ENCODE measurements around the gene SLC26A6. TPM values are rescaled to one million over a fixed set of nuclear protein-coding genes. Genes with fewer than 3 reads are reported as not detected.

Gene SLC26A6
- polyA plus RNA-seq, 1 donor, result 31.8 TPM

DNA sequence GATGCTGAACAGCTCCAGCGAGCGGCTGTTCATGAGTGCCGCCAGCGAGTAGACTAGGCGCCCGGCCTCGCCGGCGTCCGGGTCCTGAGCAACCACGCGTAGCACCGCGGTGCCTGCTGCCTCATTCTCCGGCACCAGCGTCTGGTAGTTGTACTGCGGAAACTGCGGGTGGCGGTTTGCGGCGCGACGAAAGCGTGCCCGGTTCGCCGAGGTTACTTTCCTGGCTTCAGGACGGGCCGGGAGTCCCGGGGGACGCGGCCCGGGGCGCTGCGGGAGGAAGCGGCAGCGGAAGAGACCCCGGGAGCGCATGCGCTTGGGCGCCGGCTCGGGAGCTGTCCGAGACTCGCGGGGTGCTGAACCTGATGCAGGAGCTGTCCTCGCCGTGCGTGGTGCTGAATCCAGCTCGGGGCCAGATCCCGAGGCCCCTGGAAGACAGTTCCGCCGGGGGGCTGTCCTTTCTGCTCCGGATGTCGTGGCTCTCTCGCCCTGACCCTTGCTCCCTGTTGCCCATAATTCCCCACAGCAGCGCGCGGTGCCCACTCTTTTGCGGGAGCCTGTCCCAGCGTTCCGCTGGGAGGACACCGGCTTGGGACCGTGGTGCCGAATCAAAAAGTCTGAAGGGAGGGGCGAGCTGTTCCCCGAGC is 26.4 kb upstream of the SLC26A6 start:
- DNase-seq, result peak; percentile 59

DNA sequence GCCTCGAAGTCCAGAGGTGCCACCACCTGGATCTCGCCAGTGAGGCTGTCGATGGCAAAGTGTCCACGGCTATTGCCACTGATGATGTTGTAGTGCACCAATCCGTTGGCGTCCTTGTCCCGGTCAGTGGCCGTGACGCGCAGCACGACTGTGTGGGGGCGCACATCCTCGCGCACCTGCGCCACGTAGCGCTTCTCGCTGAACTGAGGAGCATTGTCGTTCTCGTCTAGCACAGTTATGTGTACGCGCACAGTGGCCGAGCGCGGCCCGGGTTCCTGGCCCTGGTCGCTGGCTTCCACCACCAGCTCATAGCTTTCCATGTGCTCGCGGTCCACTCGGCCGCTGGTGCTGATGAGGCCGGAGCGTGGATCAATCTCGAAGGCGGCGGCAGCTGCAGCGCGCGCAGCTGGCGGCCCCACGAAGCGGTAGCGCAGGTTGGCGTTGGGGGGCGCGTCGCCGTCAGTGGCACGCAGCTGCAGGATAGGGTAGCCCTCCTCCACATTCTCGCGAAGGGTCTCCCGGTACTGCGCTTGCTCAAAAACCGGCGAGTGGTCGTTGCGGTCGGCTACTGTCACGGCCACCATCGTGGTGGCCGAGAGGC is 25.6 kb upstream of the SLC26A6 start:
- DNase-seq, result no peak

DNA sequence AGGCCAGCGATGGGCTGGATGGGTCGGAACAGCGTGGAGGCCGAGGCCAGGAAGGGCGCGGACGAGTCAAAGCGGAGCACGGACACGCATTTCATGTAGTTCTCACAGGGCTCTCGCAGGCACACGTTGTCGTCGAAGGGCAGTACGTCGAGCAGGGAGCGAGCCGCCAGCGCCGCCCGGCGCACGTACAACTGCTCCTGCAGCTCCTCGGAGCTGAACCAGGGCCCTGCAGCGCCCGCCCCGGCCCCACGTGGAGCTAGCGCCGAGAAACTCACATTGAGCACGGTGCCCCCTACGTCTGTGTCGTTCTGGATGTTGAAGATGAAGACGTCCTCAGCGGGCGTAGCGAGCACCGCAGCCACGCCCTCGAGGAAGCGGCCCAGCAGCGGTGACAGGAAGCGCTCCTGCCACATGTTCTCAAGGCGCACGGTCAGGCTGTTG is 21.6 kb upstream of the SLC26A6 start:
- no peak for DNase-seq

DNA sequence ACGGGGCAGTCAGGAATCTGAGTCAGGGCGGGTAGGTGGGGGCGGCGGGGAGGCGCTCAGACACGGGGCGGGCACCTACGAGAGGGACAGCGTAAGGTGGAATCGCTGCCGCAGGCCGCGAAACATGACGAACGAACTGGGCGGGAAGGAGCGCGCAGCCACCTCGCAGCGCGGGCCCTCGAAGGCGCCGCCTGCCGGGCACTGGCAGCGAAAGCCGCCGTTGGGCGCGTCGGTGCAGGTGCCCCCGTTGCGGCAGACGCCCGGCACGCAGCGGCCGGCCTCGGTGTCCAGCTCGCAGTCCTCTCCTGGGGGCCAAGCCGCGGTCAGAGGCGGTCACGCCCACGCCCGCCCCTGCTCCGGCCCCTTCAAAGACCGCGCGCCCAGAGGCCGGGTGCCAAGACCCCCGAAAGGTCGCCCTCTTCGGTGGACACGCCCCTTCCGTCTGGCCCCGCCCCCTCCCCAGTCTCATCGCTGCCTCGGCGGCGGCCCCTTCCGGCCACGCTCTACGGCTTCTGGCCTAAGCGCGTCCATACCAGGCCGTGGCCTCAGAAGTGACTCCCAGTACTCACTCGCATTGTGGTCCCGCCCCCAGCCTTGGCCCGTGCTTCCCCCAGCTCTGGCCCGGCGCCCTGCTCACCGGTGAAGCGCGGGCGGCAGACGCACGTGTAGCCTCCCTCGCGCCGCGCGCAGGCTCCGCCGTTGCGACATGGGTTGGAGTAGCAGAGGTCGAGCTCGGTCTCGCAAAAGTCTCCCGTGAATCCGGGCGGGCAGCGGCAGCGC is 21.0 kb upstream of the SLC26A6 start:
- peak; percentile 75 for DNase-seq

DNA sequence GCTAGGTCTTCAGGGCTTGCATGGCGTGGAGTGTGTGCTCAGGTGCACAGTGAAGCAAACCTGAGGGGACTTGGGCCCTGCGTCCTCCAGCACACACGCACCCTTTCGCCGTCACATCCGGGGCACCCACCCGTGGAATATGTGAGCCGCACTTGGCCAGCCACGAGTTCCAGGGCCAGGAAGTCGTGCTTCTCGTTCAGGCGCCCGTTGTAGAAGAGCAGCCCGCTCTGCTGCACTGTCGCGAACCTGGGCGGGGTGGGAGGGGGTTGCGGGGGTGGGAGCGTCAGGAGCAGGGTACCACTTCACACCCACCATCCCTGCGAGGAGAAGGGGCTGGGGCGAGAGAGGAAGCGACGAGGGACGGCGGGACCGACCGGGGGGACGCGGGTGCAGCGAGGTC is 20.3 kb upstream of the SLC26A6 start:
- DNase-seq, result no peak

DNA sequence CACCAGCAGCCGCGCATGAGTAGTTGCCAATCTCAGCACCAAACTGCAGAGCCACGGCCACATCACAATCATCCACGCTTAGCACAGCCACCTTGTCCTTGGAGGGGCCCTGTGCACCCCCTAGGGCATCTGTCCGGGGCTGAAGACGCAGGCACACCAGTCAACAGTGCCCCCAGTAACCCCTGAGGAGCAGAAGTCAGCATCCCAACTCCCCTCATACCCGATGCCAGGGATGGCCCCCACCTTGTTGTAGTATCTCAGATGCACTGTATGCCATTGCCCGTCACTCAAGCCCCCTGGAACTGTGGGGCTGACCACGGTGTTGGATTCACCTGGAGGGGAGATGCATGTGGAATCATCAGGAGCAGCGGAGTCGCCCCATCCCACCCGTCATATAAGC is 19.8 kb upstream of the SLC26A6 start:
- no peak for DNase-seq

DNA sequence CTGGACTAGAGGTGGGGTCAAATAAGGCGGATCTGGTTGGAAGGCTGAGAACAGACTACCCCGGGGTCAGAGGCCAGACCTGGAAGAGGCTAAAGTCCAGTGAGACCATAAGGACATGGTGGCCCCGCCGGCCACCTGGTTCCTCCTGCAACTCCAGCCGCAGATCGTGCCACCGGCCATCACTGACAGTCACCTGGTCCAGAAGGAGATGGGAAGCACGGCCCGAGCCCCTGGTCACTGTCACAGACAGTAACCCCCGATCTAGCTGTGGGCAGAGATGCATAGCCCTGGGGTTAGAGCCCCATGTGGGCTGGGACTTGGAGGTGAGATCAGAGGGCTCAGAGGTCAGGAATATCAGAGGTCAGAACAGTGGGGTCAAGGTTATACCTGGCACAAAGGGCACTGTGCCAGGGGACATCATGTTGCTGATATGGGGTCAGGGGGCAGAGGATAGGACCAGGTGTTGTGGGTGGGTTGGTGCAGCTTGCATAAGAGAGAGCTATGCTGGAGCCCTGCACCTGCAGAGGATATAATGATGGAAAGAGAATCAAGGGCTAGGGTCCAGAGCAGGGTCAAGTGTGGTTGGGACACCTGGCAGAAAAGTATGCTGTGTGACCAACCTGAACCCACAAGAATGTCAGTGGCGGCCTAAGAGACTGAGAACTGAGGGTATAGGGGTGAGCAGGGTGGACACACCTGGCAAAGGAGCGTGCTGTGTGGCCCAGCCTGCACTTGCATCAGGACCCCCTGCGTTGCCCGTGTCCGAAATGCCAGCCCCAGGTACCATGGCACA is 17.9 kb upstream of the SLC26A6 start:
- no peak for DNase-seq

DNA sequence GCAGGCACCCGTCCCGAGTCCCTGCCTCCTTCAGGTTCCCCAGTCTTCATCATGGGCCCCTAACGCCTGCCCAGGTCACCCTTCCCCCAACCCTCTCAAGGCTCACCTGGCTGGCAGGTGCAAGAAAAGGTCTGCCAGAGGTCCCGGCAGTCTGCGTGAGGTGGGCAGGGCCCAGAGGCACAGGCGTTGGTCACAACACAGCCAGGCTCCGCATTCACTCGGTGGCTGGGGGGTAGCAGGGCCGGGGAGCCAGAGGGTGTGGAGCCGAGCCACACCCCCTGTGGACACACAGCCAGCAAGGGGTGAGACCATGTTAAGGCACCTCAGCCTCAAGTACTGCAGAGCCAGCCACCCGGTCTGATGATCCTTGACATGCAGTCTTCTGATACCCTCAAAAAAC is 16.5 kb upstream of the SLC26A6 start:
- no peak for DNase-seq

DNA sequence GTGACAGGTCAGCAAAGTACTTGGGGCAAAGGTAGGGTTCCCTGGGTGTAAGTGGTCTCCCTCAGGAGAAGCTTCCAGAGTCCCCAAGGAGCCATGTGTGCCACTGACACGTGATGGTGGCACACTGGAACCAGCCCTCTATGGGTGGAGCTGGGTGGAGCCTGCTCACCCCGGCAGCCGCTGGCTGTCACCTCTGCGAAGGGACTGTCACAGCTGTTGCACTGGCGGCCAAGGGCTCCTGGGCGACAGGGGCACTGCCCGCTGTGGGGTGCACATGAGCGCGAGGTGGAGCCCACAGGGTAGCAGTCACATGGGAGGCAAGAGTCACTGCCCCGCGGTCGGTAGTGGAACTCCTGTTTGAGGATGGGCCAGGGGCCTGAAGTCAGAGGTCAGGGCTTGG is 15.5 kb upstream of the SLC26A6 start:
- no peak for DNase-seq

DNA sequence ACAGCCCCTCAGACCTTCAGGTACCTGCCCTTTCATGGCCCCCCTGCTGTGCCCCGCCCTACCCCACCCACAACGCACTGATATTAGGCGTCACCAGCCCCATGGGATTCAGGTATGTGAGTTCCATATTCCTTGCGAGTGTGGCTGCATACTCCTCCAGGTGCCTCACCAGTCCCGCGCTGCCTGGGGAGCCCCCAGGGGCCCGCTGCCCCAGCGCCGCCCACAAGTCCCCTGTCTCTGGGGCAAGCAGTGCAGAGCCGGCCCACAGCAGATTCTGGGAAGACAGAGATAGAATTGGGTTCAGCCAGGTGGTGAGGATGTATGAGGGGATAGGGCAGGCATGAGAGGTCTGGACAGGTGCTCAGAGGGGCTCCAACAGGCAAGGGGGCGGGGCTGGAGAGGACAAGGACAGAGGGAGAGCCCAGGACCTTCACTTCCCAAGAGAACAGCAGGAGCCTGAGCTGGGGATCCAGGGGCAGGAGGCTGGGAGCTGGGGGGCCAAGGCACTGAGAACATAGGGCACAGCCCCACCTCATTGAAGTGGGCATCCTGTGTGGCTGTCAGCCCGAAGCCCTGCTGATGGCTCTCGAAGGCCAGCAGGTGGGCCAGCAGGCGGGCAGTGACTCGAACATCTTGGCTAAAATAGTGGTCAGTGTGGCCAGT is 13.1 kb upstream of the SLC26A6 start:
- DNase-seq, result no peak

DNA sequence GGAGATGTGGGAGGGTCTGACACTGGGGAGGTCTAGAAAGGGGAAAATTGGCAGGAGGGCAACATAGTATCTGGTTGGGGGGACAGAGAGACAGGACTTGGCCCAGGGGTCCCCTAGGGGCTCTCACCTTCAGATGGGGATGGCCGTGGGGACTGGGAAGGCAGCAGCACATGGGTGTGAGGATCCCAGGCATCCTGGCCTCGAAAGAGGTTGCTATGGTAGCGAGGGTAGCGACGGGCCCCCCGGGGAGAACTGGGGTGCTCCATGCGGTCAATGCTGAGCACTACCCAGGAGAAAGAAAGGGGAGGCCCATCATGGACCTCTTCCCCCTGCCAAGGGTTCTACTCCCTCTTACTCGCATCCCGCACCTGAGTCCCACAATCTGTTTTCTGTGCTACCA is 12.5 kb upstream of the SLC26A6 start:
- no peak for DNase-seq

DNA sequence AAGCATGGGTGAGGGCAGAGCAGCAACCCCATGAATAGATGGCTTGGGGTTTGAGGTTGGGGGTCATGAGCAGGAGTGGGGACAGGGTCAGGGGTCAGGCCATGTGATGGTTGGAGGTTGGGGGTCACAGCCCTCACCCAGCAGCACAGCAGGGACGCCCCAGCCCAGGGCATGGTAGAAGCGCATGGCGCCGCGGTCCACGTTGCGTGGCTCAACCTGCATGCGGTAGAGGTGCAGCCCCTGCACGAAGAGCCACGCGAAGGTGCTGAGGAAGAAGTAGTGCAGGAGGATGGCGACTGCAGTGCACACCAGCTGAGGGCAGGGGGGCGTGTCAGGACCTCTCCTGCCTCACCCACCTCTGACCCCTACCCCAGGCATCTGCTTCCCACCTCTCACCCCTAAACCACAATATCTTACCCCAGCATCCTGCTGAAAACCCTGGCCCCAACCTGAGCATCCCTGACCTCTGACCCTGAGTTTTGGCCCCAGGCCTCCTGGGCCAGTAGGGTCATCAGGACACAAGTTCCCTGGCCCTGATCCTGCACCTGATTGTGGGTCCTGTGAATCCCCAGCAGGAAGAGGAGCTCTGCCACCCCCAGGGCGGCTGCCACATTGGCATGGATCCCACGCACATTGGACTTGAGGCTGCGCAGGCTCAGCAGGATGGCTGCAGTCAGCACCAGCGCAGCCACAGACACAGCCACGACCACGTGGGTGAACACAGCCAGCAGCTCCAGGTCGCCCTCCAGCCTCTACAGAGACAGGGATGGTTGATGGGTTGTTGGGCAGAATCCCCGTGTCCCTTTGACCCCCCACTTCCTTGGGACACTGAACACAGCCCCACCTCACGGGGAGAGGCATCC is 9.9 kb upstream of the SLC26A6 start:
- no peak for DNase-seq

DNA sequence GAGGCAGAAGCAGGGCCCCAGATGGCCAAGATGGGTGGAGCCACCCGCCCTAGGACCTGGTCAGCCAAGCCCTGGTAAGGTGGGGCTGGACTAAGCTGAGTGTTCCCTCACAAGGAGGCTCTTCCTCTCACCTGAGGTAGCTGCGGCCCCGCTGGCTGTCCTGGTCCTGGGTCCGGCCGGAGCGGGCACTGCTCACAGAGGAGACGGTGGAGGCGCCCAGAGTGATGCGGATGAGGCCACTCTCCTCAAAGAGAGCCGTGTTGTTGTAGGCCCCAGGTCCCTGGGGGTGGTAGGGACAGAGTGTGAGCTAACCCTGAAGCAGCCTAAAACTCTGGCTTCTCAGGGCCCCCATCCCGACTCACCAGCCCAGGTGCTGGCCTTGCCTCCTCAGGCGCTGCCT is 7.3 kb upstream of the SLC26A6 start:
- DNase-seq, result no peak

DNA sequence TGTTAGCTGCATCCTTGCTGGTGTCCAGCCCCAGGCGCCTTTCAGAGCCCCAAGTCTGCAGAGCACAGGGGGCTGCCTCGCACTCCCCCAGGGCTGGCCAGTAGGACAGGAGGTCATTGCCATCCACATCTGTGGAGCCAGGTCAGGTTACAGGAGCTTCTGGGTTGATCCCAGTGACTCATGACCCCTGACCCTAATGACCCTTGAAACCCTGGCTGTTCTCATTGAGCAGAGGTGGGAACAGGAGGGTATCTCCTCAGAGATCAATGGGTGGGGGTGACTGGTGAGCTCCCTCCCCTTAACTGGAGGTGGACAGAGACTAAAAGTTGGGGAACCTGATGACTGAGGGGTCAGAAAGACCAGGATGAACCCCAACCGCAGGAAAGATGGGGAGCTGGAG is 6.1 kb upstream of the SLC26A6 start:
- no peak for DNase-seq

DNA sequence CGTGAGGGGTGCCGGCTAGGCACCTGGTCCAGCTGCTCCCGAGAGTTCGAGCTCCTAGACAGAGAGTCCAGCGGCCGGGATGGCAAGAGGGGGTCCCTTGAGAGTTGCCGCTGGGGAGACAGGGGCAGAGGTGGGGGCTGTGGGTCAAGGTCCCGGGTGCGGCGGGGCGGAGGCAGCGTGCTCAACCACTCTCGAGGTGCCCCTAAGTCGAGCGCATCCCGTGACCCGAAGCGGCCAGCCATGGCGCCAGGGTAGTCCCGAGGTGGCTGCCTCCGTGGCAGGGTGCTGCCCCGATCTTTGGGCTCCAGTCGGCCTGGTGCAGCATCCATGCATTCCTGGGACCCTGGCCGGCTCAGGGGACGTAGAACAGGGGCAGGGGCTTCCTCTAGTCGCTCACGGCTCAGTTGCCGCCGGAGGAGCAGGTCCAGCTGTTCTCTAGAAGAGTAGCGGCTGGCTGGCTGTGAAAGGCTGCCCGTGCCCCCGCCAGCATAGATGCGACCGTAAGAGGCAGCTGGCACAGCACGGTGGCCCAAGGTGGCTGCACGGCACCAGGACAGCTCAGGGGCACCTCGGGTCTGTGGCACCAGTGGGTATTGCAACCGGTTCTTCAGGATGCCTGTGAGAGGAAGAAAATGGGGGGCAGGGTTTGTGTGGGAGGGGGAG is 4.8 kb upstream of the SLC26A6 start:
- no peak for DNase-seq

DNA sequence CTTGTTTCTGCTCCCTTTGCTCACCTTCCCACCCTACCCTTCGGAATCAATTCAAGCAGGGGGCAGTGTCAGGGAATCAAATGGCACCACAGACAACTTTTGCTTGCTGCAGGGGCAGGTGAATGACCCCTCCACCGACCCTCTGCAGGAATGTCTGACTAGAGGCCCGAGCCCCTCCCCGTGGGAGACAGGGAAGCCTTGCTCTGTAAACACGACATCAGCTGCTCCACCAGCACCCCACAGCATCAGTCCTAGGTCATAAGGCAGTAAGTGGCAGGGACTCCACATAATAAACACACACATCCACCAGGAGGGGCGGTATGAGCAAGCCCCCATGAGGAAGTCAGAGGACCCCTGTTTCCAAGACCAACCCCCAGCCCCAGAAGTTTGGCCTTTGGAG is 2.0 kb upstream of the SLC26A6 start:
- DNase-seq, result no peak

DNA sequence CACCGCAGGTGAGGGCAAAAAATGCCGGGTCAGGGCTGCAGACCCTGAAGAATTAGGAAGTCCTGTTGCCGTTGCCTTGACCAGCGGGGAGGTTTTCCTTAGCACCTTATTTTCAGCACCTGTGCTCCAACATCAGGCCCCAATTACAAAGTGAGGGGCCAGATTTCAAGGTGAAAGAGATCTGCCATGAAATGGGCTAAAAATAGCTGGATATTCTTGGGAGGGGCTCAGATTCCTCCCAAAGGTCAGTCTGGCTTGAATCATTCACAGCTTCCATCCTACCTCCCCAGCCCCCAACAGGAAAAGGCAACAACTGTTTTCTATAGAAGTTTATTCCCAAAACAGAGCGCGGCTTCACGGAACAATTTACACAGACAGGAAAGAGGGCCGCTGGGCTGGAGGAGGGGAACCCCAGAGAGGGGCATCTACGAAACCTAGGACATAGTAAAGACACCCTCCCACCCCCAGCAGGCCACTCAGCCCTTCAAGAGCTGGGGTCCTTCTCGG is 941 bp upstream of the SLC26A6 start:
- DNase-seq, result no peak

DNA sequence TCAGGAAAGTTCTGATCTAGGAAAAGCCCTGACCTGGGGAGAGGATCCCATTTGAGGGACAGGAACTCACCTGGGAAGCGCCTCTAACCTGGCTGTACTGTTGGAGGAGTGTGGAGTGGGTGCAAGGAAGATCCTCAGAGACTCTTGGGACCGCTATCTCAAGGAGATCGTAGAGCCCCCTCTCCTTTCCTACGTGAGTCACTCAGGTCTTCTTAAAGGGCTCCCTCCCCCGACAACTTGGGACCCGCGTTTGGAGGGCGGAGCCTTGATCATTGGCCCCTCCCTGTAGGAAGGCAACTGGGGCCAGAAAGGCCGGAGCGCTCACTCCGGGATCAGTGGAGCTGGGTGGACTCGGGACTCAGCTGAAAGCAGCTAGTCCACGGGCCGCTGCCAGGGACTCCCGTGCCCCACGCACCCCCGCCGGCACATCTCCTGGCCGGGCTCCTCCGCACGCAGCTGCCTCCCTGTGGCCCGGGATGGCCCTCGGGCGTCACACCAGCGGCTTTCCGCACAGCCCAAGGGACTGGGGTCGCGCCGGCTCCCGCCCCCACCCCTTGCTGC is 520 bp downstream of the SLC26A6 start:
- DNase-seq, result no peak

DNA sequence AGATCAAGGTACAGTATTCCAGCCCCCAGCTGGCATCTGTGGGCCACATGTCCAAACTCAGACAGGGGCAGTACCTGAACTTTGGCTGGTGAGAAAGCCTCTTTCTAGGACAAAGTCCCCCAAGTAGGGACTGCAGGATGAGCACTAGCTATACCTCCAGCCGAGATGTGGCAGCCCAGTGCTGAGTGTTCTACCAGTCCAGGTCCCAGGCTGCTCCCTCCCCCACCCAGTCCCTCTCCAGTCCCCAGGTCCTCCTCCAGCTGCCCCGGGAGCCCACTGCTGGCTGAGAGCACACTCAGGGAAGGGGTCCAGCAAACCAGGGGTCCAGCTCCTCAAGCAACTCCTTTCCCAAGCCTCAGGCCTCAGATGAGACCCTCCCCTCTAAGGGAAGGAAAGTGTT is 1.5 kb downstream of the SLC26A6 start:
- DNase-seq, result no peak

DNA sequence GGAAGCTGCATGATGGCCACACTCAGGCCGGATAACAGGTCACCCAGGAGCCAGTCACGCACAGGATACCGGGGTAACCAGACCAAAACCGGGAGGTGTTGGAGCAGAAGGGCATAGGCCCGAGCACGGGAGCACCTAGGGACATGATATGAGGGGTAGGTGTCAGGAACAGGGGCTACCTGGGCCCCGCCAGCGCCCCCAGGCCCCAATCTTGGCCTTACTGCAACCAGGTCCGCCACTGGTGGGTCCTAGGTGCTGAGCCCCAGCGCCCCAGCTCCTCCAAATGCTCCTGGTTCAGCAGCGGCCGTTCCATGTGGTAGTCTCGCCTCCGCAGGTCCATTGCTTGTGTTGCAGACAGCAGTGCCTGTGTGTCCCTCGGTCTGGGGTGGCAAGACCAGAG is 2.0 kb downstream of the SLC26A6 start:
- DNase-seq, result no peak
